K562 (cell line): ENCODE data around the gene DTX1. TPM values are rescaled to one million over a fixed set of nuclear protein-coding genes. Genes with fewer than 3 reads are reported as not detected.

Experiments used
- ATAC-seq: fragments of 200-7000 bp; cut with Tn5 transposase; 3 replicates; pipeline ENCODE4 v1.9.1; 2020; ENCODE audit warnings: moderate library complexity
- BruUV-seq: library from RNA; stranded (reverse); fragments of 400-500 nt; replicated peaks from 2 replicates; lab custom pipeline; 2021; lab: Mats Ljungman, UMichigan
- CTCF ChIA-PET: fragments of 300-600 bp; formaldehyde crosslinking; extraction: SDS; loops from one replicate; lab custom pipeline; 2021; ENCODE audit warnings: low intra/inter-chr PET ratio; lab: Yijun Ruan, JAX
- POLR2A ChIA-PET: fragments of 300-600, 350-650 bp; sonication (Branson Sonifier 250); formaldehyde crosslinking; extraction: SDS; loops from one replicate; lab custom pipeline; 2021; ENCODE audit warnings: antibody characterized with exemption, inconsistent platforms; lab: Yijun Ruan, JAX
- DNase-seq, 4 experiments: peaks; one replicate each; pipeline versions ENCODE4 v3.0.0 to v3.0.0-alpha.2; 2011 to 2018; ENCODE audit warnings: low spot score in 3 of 4, mixed read lengths in 3 of 4; ENCODE audit errors: extremely low read depth in 1 of 4
- FAIRE-seq: peaks from 2 replicates; lab custom pipeline; 2011; peaks lifted over from hg19 to GRCh38; lab: Jason Lieb, UNC
- H2AFZ ChIP-seq: 2 replicates; pipeline ENCODE4 v1.6.0; 2011; ENCODE audit warnings: low read depth, low read length, control low read depth, inconsistent platforms
- H3K27ac ChIP-seq: fragments of 200-600 bp; 3 replicates; pipeline ENCODE4 v1.8.0; 2011; ENCODE audit warnings: low read depth, mild to moderate bottlenecking, control low read depth, inconsistent platforms, low read length, moderate library complexity, mixed read lengths; ENCODE audit errors: extremely low read depth
- H3K27me3 ChIP-seq, 2 experiments: fragments of 300-600 bp in 1 of 2; 2 replicates in 1 of 2; 3 replicates in 1 of 2; pipeline versions ENCODE4 v1.6.0 to v1.8.0; 2011; ENCODE audit warnings: inconsistent platforms in 2 of 2, low read length in 2 of 2, mild to moderate bottlenecking in 1 of 2, mixed read lengths in 1 of 2, moderate library complexity in 1 of 2; ENCODE audit not compliant: control insufficient read depth in 2 of 2, insufficient read depth in 2 of 2
- H3K36me3 ChIP-seq: fragments of 300-600 bp; 3 replicates; pipeline ENCODE4 v1.8.0; 2011; ENCODE audit warnings: mild to moderate bottlenecking, low read length, inconsistent platforms; ENCODE audit not compliant: control insufficient read depth, insufficient read depth
- H3K4me1 ChIP-seq, 2 experiments: fragments of 200-600 bp in 1 of 2; replicated peaks in 1 of 2; 2 replicates in 1 of 2; 3 replicates in 1 of 2; pipeline versions ENCODE4 v1.5.1 to v1.8.0; 2011; ENCODE audit warnings: inconsistent platforms in 2 of 2, low read length in 2 of 2, mild to moderate bottlenecking in 1 of 2, mixed read lengths in 1 of 2, moderate library complexity in 1 of 2; ENCODE audit not compliant: control insufficient read depth in 2 of 2, insufficient read depth in 2 of 2
- H3K4me2 ChIP-seq: 2 replicates; pipeline ENCODE4 v1.6.1; 2011; ENCODE audit warnings: low read length, control low read depth, inconsistent platforms, mixed read lengths; ENCODE audit not compliant: insufficient read depth
- H3K4me3 ChIP-seq: fragments of 200-600 bp; sonication (generic), shearing (Covaris generic); 2 replicates; pipeline ENCODE4 v1.5.1; 2016; ENCODE audit warnings: control low read depth, inconsistent platforms
- H3K79me2 ChIP-seq: fragments of 200-600 bp; 3 replicates; pipeline ENCODE4 v1.8.0; 2011; ENCODE audit warnings: low read length, inconsistent platforms; ENCODE audit not compliant: control insufficient read depth, insufficient read depth
- H3K9ac ChIP-seq, 2 experiments: 2 replicates each; pipeline versions ENCODE4 v1.6.0 to v1.6.1; 2011; ENCODE audit warnings: low read depth in 2 of 2, low read length in 2 of 2, control low read depth in 1 of 2, inconsistent platforms in 1 of 2, mild to moderate bottlenecking in 1 of 2, mixed read lengths in 1 of 2; ENCODE audit not compliant: insufficient read depth in 1 of 2
- H3K9me1 ChIP-seq: one replicate; pipeline ENCODE4 v1.6.0; 2011; ENCODE audit warnings: inconsistent platforms, mild to moderate bottlenecking, low read length, moderate library complexity; ENCODE audit not compliant: control insufficient read depth, insufficient read depth
- H3K9me3 ChIP-seq: replicated peaks from 2 replicates; pipeline ENCODE4 v1.5.1; 2011; ENCODE audit warnings: low read depth, low read length, inconsistent platforms; ENCODE audit not compliant: control insufficient read depth, insufficient read depth
- H4K20me1 ChIP-seq: replicated peaks from 2 replicates; pipeline ENCODE4 v1.6.1; 2011; ENCODE audit warnings: low read length, inconsistent platforms, mixed read lengths; ENCODE audit not compliant: control insufficient read depth, insufficient read depth
- BMI1 ChIP-seq: fragments of 150-350 bp; IDR thresholded peaks from 2 replicates; pipeline ENCODE4 v1.6.1; 2014; ENCODE audit warnings: low read length
- CC2D1A ChIP-seq: fragments of 450-650 bp; IDR thresholded peaks from 2 replicates; pipeline ENCODE4 v1.6.1; 2017; ENCODE audit warnings: mild to moderate bottlenecking
- CREB3L1 ChIP-seq: fragments of 450-650 bp; IDR thresholded peaks from 2 replicates; pipeline ENCODE4 v1.6.1; 2014; ENCODE audit warnings: low read depth, mild to moderate bottlenecking, moderate library complexity, borderline replicate concordance
- CXXC5 ChIP-seq: fragments of 250-450 bp; sonication (Bioruptor Pico); IDR thresholded peaks from 2 replicates; pipeline ENCODE4 v1.8.0; 2022; ENCODE audit warnings: inconsistent platforms, mild to moderate bottlenecking, moderate library complexity
- E2F3 ChIP-seq: fragments of 250-450 bp; sonication (Bioruptor Pico); IDR thresholded peaks from 2 replicates; pipeline ENCODE4 v1.4.0; 2020; ENCODE audit warnings: mild to moderate bottlenecking
- ESRRB ChIP-seq: fragments of 250-450 bp; sonication (Bioruptor Pico); IDR thresholded peaks from 2 replicates; pipeline ENCODE4 v1.5.0; 2020; ENCODE audit warnings: mild to moderate bottlenecking, moderate library complexity, borderline replicate concordance
- FOXK2 ChIP-seq, 2 experiments: fragments of 450-650 bp; IDR thresholded peaks in 1 of 2; conservative IDR thresholded peaks in 1 of 2; 2 replicates each; pipeline ENCODE4 v1.6.1; 2016; ENCODE audit warnings: low read depth in 2 of 2, mild to moderate bottlenecking in 1 of 2
- GATAD2A ChIP-seq: fragments of 450-650 bp; IDR thresholded peaks from 2 replicates; pipeline ENCODE4 v1.6.1; 2017
- HOMEZ ChIP-seq: fragments of 250-450 bp; sonication (Bioruptor Pico); IDR thresholded peaks from 2 replicates; pipeline ENCODE4 v1.4.0; 2020; ENCODE audit warnings: mild to moderate bottlenecking, moderate library complexity
- MTA3 ChIP-seq: fragments of 450-650 bp; formaldehyde crosslinking; IDR thresholded peaks from 2 replicates; pipeline ENCODE4 v1.6.1; 2017; ENCODE audit warnings: mild to moderate bottlenecking, borderline replicate concordance
- PHB ChIP-seq: fragments of 250-450 bp; sonication (Bioruptor Pico); IDR thresholded peaks from 2 replicates; pipeline ENCODE4 v1.5.0; 2021
- POLR3A ChIP-seq: IDR thresholded peaks from 2 replicates; pipeline ENCODE4 v1.6.1; 2011; ENCODE audit warnings: borderline replicate concordance, mild to moderate bottlenecking, moderate library complexity; ENCODE audit not compliant: insufficient read length, insufficient read depth; ENCODE audit errors: extremely low read depth
- RAD21 ChIP-seq, 2 experiments: fragments of 250-450 bp in 1 of 2; fragments of 450-650 bp in 1 of 2; sonication (Bioruptor Pico) in 1 of 2; formaldehyde crosslinking in 1 of 2; IDR thresholded peaks in 1 of 2; conservative IDR thresholded peaks in 1 of 2; 2 replicates each; pipeline versions ENCODE4 v1.4.0 to v1.8.0; 2020 to 2022; ENCODE audit warnings: mild to moderate bottlenecking in 2 of 2, moderate library complexity in 1 of 2
- RB1 ChIP-seq: fragments of 450-650 bp; IDR thresholded peaks from 2 replicates; pipeline ENCODE4 v1.6.1; 2017; ENCODE audit warnings: low read depth, mild to moderate bottlenecking
- RFX1 ChIP-seq: fragments of 450-650 bp; IDR thresholded peaks from 2 replicates; pipeline ENCODE4 v1.6.1; 2016; ENCODE audit warnings: mild to moderate bottlenecking, moderate library complexity
- SMAD1 ChIP-seq: fragments of 150-350 bp; IDR thresholded peaks from 2 replicates; pipeline ENCODE4 v1.6.1; 2014; ENCODE audit warnings: low read length, low read depth; ENCODE audit not compliant: partially characterized antibody
- STAG1 ChIP-seq: sonication (generic); formaldehyde crosslinking; IDR thresholded peaks from 2 replicates; pipeline ENCODE4 v1.5.0; 2020; ENCODE audit warnings: missing genetic modification reagents, borderline replicate concordance
- TSC22D4 ChIP-seq: fragments of 450-650 bp; IDR thresholded peaks from 2 replicates; pipeline ENCODE4 v1.6.1; 2016; ENCODE audit warnings: missing genetic modification characterization, missing biosample characterization, control low read depth
- WHSC1 ChIP-seq: IDR thresholded peaks from one replicate; pipeline ENCODE4 v1.6.1; 2012; ENCODE audit warnings: low read length, control low read depth, inconsistent platforms
- ZNF146 ChIP-seq: IDR thresholded peaks from one replicate; pipeline ENCODE4 v1.6.1; 2018; ENCODE audit warnings: missing compliant biosample characterization; ENCODE audit not compliant: unreplicated experiment
- WGBS: fragments of 100-300 bp; shearing (Covaris generic); methylation state at CpG from one replicate; pipeline ENCODE4 v1.1.6; 2016; ENCODE audit warnings: low coverage, mixed read lengths; ENCODE audit not compliant: insufficient coverage; ENCODE audit errors: missing lambda C conversion rate; 5-methylcytosine and 5-hydroxymethylcytosine counted together
- in situ Hi-C: fragments of 300-500 bp; cut with MboI; formaldehyde crosslinking; loops from 4 replicates; pipeline ENCODE4 v1.15.0; 2018; ENCODE audit warnings: inconsistent platforms, mixed read lengths
- intact Hi-C: fragments of 100-400 bp; cut with micrococcal nuclease; formaldehyde crosslinking; loops from 2 replicates; pipeline ENCODE4 v1.14.2; 2022
- polyA plus RNA-seq, 8 experiments: library from polyadenylated mRNA; depleted of rRNA in 4 of 8; stranded (reverse) in 5 of 8; unstranded in 3 of 8; fragments of >200 nt; fragmentation: Nextera tagmentation in 2 of 8; fragmentation: Illumina TruSeq in 1 of 8; extraction: Ambion mirVana in 2 of 8; extraction: Trizol in 1 of 8; gene quantifications; 2 replicates each; pipeline versions ENCODE4 v1.2.1 to v1.2.3, GENCODE V29; 2011 to 2014; ENCODE audit warnings: inconsistent platforms in 1 of 8, missing spikeins in 1 of 8
- total RNA-seq, 7 experiments: library from RNA; depleted of rRNA in 6 of 7; stranded (reverse); fragments of >200 nt in 6 of 7; fragmentation: Illumina TruSeq in 2 of 7; extraction: Trizol in 2 of 7; gene quantifications; 2 replicates each; pipeline versions ENCODE4 v1.2.1 to v1.2.3, GENCODE V29; 2011 to 2021; ENCODE audit warnings: low replicate concordance in 1 of 7

The DTX1 gene
- total and polyA plus RNA-seq, 9 of the 15 experiments (the other 6 are each of a cell fraction or from before 2014, with no cell fraction given): not detected

- TF ChIP-seq HOMEZ (CRISPR knock-in tag) (no peak), CREB3L1 (no peak), MTA3 (no peak), ZNF146 (CRISPR knock-in tag) (no peak), PHB (CRISPR knock-in tag) (no peak)
These were observed 12.0 kb upstream of the DTX1 start (continued) for GRCh38 chr12:113044516-113044915.

- peak; percentile 74 to 80 (median 74) for DNase-seq
- Histone ChIP-seq H3K9me1 (no peaks in the 10 kb centered on the region), H3K4me1 (no peaks in the 10 kb centered on the region; a peak in 1 of 5 replicates), H3K27ac (no peak overlapping the region), H3K4me2 (no peak overlapping the region), H3K79me2 (no peaks in the 10 kb centered on the region), H3K9ac (no peak overlapping the region), H3K9me3 (no peaks in the 10 kb centered on the region), H2AFZ (no peak overlapping the region), H3K27me3 (peaks cover 0 to 14% of the 10 kb centered on the region in 2 experiments; a peak in 2 of 5 replicates), H3K4me3 (no peak overlapping the region), H4K20me1 (0 out of 2 replicates have a peak, but pooled peaks cover 6% of the 10 kb centered on the region), H3K36me3 (no peaks in the 10 kb centered on the region)
- intact Hi-C loops (loop anchor here (1.0 kb wide), 3 partner anchors 50 to 126 kb away; no protein-coding TSS in a partner anchor), in situ Hi-C loops (loop anchor here (5.0 kb wide), 1 partner anchor 124 kb away; no protein-coding TSS in a partner anchor)
- BruUV-seq: no TSS peak
- CTCF ChIA-PET: interaction anchor here (0.7 to 2.2 kb wide), 5 partner anchors 44 to 126 kb away, joined by 3 to 21 read pairs (median 7); no protein-coding TSS in a partner anchor
- POLR2A ChIA-PET: interaction anchor here (0.6 kb wide), 1 partner anchor 1384 kb away, joined by 3 read pairs; no protein-coding TSS in a partner anchor
- FAIRE-seq: peak; percentile 84
- 11% methylated on average over 3 of the region's 6 CpGs for WGBS
- peak; percentile 99 for ATAC-seq
- peak; percentile 65; the same call in 1 of the 2 replicates for TF ChIP-seq CC2D1A
- TF ChIP-seq TSC22D4: no peak
- TF ChIP-seq GATAD2A: no peak
- no peak for TF ChIP-seq ESRRB (CRISPR knock-in tag)
- no peak for TF ChIP-seq BMI1
- TF ChIP-seq STAG1 (CRISPR knock-in tag): peak; percentile 43; the same call in 1 of the 2 replicates
- no peak for TF ChIP-seq FOXK2 (conservative IDR thresholded peaks at IDR 0.05 in 1 of 2, IDR thresholded peaks at IDR 0.05 in 1 of 2; ENCODE audit: low read depth in 2 of 2)
- no peak for TF ChIP-seq SMAD1
- no peak for TF ChIP-seq CXXC5 (CRISPR knock-in tag)
- TF ChIP-seq E2F3 (CRISPR knock-in tag): no peak
- TF ChIP-seq RAD21 (CRISPR knock-in tag; conservative IDR thresholded peaks at IDR 0.05 in 1 of 2, IDR thresholded peaks at IDR 0.05 in 1 of 2): peak; percentile 78 to 86
- TF ChIP-seq WHSC1: no peak
- TF ChIP-seq POLR3A: no peak
- TF ChIP-seq RFX1: no peak
- TF ChIP-seq PHB (CRISPR knock-in tag): no peak
- TF ChIP-seq RB1: 0 out of 2 replicates have a peak, but pooled peaks have one; percentile 27
These were observed 7.8 kb upstream of the DTX1 start for GRCh38 chr12:113048716-113049127.
